Measurements from ENCODE around the gene BSX.

Gene BSX

GRCh38 chr11:122976734-122977469 is 4.7 kb downstream of the BSX start:
- Histone ChIP-seq H3K27ac (ENCODE audit: low read depth, low read length, poor library complexity, severe bottlenecking) (no peak overlapping the region), H3K4me3 (ENCODE audit: low read depth, low read length, poor library complexity, severe bottlenecking) (no peak overlapping the region), H3K27me3 (ENCODE audit: insufficient read depth, low read length) (no peaks in the 10 kb centered on the region), H4K20me1 (ENCODE audit: insufficient read depth, low read length) (no peaks in the 10 kb centered on the region), H3F3A (ENCODE audit: insufficient read depth, low read length) (no peaks in the 10 kb centered on the region), H3K79me2 (ENCODE audit: insufficient read depth, low read length) (no peaks in the 10 kb centered on the region), H3K9me3 (ENCODE audit: low read length) (no peaks in the 10 kb centered on the region), H3K9me2 (ENCODE audit: low read depth, low read length) (no peaks in the 10 kb centered on the region), H3K4me1 (ENCODE audit: insufficient read depth, low read length, severe bottlenecking) (no peaks in the 10 kb centered on the region), H3K9ac (ENCODE audit: low read length) (no peak overlapping the region), H3K36me3 (ENCODE audit: insufficient read depth, low read length) (no peaks in the 10 kb centered on the region), H2AFZ (ENCODE audit: low read length) (no peak overlapping the region), H3K4me2 (ENCODE audit: low read length) (no peak overlapping the region)
- TF ChIP-seq CTCF (IDR thresholded peaks at IDR 0.05; ENCODE audit: low read length) (no peak), EZH2 (IDR thresholded peaks at IDR 0.05; ENCODE audit: borderline replicate concordance, low read length) (no peak)

GRCh38 chr11:122976061-122976733 is 5.4 kb downstream of the BSX start:
- Histone ChIP-seq H3K4me2 (ENCODE audit: low read length) (no peak overlapping the region), H3K27ac (ENCODE audit: low read depth, low read length, poor library complexity, severe bottlenecking) (no peak overlapping the region), H3K9ac (ENCODE audit: low read length) (no peak overlapping the region), H4K20me1 (ENCODE audit: insufficient read depth, low read length) (no peaks in the 10 kb centered on the region), H3K9me2 (ENCODE audit: low read depth, low read length) (no peaks in the 10 kb centered on the region), H3K4me3 (ENCODE audit: low read depth, low read length, poor library complexity, severe bottlenecking) (no peak overlapping the region), H3K27me3 (ENCODE audit: insufficient read depth, low read length) (no peaks in the 10 kb centered on the region), H3K79me2 (ENCODE audit: insufficient read depth, low read length) (no peaks in the 10 kb centered on the region), H3K4me1 (ENCODE audit: insufficient read depth, low read length, severe bottlenecking) (no peaks in the 10 kb centered on the region), H2AFZ (ENCODE audit: low read length) (no peak overlapping the region), H3K36me3 (ENCODE audit: insufficient read depth, low read length) (no peaks in the 10 kb centered on the region), H3F3A (ENCODE audit: insufficient read depth, low read length) (no peaks in the 10 kb centered on the region), H3K9me3 (ENCODE audit: low read length) (no peaks in the 10 kb centered on the region)
- TF ChIP-seq EZH2 (IDR thresholded peaks at IDR 0.05; ENCODE audit: borderline replicate concordance, low read length) (no peak), CTCF (IDR thresholded peaks at IDR 0.05; ENCODE audit: low read length) (no peak)

GRCh38 chr11:122963961-122964360 is 17.7 kb downstream of the BSX start:
- Histone ChIP-seq H3K27me3 (ENCODE audit: insufficient read depth, low read length) (no peaks in the 10 kb centered on the region), H2AFZ (ENCODE audit: low read length) (no peak overlapping the region), H3K9ac (ENCODE audit: low read length) (no peak overlapping the region), H3K27ac (ENCODE audit: low read depth, low read length, poor library complexity, severe bottlenecking) (no peak overlapping the region), H3K9me2 (ENCODE audit: low read depth, low read length) (no peaks in the 10 kb centered on the region), H3K36me3 (ENCODE audit: insufficient read depth, low read length) (no peaks in the 10 kb centered on the region), H3K4me2 (ENCODE audit: low read length) (no peak overlapping the region), H4K20me1 (ENCODE audit: insufficient read depth, low read length) (no peaks in the 10 kb centered on the region), H3K4me1 (ENCODE audit: insufficient read depth, low read length, severe bottlenecking) (no peaks in the 10 kb centered on the region), H3K4me3 (ENCODE audit: low read depth, low read length, poor library complexity, severe bottlenecking) (no peak overlapping the region), H3K9me3 (ENCODE audit: low read length) (no peaks in the 10 kb centered on the region), H3F3A (ENCODE audit: insufficient read depth, low read length) (no peaks in the 10 kb centered on the region), H3K79me2 (ENCODE audit: insufficient read depth, low read length) (no peaks in the 10 kb centered on the region)
- TF ChIP-seq EZH2 (IDR thresholded peaks at IDR 0.05; ENCODE audit: borderline replicate concordance, low read length) (no peak), CTCF (IDR thresholded peaks at IDR 0.05; ENCODE audit: low read length) (no peak)
